Ecto neural progenitor cell (in vitro differentiated cells): ENCODE measurements around the gene COL4A3.

Experiments used
- DNase-seq: peaks from one replicate; pipeline ENCODE4 v3.0.0-alpha.2; 2018; ENCODE audit warnings: low spot score

COL4A3 gene

DNA sequence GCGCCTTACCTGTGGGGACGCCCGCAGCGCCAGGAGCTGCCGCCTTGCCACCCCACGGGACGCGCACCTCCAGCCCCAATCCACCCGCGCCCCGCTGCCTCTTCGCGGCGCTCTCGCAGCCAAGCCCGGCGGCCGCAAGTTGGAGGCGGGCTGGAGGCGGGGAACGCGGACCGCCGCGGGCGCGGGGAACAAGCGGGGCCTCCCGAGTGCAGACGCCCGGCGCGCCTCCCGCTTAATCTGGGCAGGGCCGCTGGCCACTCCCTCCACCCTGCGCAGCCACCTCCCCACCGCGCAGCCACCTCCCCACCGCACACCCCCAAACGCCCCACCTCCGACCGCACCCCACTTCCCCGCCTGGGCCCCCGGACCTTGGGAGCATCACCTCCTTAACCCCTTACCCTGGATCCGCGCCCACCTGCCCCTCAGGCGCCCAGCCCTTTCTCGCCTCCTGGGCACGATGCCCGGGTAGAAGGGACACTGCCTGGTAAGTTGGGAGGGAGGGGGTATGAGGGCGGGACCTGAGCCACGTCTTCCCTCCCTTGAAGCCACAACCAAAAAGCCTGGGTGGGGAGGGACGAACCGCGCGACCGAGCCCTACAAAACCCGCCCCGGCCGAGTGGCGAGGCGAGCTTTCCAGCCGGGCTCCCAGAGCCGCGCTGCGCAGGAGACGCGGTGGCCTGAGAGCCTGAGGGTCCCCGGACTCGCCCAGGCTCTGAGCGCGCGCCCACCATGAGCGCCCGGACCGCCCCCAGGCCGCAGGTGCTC lies at the start of gene COL4A3, which contains the start of gene COL4A4:
TSS of gene COL4A3 (plus strand) at position 627 of the 765 bp plus-strand sequence. CDS start at position 730, 103 bp downstream.
TSS of gene COL4A4 (minus strand) at position 208 of the 765 bp plus-strand sequence. CDS start 16,722 bp downstream, outside the sequence.
- peak; percentile 69 for DNase-seq

GRCh38 chr2:227115761-227116160 lies 48.7 kb upstream of the COL4A3 start:
- no peak for DNase-seq

GRCh38 chr2:227117027-227117426 lies 47.4 kb upstream of the COL4A3 start:
- DNase-seq = no peak

DNA sequence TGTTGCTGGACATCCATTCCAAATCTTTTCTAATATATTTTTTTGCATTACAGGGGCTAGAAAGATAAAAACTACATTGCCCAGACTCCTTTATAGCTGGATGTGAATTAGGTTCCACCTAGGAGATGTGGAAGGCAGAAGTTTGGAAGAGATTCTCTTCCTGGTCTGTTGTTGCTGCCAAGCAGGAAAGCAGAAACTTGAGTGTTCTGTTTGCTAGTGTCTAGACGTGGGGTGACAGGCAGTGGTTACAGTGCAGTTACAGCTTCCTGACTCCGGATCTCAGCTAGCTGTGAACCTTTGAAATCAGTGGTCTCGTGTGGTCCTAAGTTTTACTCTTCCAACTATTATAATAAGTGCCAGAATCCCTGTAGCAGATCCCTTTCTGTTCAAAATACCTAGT lies 46.6 kb upstream of the COL4A3 start:
- no peak for DNase-seq

DNA sequence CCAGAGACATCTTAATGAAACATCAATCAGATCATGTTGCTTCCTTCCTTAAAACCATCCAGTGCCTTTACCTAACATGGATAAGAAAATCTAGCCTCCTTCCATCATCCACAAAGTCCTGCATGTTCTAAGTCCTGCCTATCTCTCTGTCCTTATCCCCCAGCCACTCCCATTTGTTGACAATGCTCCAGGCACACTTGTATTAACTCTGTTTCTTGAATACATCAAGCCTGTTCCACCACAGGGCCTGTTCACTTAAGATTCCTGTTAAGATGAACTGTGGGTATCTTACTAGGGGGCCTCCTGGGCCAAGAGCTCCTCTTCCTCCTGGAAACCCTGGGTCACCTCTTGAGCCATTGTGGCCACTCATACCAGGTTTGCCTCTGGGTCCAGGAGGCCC lies 46.1 kb upstream of the COL4A3 start:
- no peak for DNase-seq

DNA sequence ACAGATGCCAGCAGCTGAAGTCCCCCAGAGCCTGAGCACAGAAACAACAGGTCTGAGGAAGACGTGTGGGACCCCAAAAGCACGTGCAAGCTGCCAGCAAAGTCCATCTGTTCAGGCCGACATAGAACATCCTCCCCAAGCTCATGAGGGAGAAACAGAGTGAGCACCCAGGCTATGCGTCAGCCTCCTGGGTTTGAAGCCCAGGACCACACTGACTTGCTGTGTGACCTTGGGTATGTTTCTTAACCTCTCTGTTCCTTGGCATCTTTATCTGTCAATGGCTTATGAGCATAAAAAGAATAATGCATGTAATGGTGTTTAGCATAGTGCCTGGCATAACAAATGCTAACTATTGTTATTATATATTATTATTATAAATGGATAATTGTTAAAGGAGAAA lies 40.7 kb upstream of the COL4A3 start:
- DNase-seq = no peak

DNA sequence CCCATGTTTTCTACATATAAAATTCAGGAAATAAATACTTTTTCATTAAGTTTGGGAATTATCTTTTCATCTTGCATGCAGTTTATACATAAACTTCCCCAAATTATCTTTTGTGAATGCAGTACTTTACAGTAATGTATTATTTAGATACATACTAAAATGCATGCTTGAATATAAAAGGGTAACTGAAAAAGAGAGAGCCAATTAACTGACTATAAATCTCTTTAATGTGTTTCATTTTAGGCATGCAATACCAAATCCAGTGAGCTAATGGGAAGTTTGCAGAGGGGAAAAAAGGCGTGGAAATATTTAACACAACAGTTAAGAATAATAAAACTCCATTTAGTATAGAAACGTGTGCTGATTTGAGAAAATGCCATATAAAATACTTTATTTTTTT lies 39.6 kb upstream of the COL4A3 start:
- DNase-seq = no peak

DNA sequence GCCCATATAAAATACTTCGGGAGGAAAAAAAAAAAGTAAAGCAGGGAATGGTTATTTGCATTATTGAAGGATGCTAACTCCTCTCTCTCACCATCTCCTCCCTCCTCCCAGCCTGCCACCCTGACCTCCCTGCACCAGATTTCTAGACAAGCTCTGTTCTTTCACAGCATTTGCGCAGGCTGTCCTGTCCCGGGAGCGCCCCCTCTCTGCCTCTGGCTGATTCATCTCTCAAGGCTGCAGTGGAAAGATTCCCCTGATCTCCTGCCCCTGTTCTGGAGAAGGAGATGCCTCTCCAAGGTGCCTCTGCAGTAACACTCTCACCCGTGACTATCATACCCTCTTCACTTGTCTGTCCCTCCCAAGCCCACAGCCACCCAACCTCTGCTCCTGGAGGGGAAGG lies 38.9 kb upstream of the COL4A3 start:
- peak; percentile 66 for DNase-seq

DNA sequence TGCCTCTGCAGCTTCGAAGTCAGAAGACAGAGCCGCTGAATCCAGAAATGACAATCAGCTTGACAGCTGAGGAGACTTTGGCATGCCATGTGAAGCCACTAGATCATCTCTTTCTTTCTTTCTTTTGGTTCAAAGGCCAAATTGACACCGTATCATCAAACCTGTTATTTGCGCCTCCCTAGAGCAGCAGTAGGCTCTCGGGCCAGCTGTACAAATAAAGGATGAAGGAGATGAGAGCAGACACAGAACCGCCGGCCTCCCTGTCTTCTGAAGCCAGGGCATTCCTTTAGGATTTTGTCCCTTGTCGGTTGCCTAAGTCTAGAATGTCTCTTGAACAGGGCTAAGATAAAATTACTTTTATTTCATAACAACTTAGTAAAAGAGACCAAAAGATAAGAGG lies 37.2 kb upstream of the COL4A3 start:
- DNase-seq = no peak

DNA sequence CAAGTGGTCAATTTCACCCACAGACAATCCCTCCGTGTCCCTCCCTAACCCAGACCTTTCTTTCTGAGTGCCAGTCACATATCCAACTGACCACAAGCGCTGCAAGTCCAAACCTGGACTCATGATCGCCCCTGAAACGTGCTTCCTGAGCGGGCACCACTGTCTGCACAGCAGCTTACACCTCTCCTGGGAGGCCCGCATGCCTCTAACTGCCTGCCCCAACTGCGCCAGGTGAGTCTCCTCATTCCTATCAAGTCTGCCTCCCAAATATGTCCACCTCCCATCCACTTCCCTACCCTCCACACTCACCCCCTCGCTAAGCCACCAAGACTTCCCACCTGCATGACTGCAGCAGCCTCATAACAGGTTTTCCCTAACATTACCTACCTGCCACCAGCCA lies 33.8 kb upstream of the COL4A3 start:
- DNase-seq = no peak

- DNase-seq = no peak
These were observed 31.4 kb upstream of the COL4A3 start for GRCh38 chr2:227132986-227133385.

- DNase-seq = no peak
These were observed 29.8 kb upstream of the COL4A3 start for GRCh38 chr2:227134591-227134990.

GRCh38 chr2:227141301-227141700 lies 23.1 kb upstream of the COL4A3 start:
- no peak for DNase-seq

GRCh38 chr2:227143895-227144294 lies 20.5 kb upstream of the COL4A3 start:
- DNase-seq = no peak

- no peak for DNase-seq
These were observed 18.0 kb upstream of the COL4A3 start for GRCh38 chr2:227146456-227146855.

- DNase-seq = no peak
These were observed 17.4 kb upstream of the COL4A3 start for GRCh38 chr2:227147023-227147422.

DNA sequence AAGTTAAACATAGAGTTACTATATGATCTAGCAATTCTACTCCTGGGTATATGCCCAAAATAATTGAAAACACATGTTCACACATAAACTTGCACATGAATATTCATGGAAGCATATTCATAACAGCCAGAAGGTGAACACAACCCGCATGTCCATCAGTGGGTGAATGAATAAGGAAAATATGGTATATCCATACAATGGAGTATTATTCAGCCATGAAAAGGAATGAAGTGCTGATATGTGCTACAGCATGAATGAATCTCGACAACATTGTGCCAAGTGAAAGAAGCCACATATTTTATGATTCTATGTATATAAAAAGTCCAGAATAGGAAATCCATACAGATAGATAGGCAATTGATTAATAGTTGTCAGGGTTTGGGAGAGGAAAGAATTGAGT lies 16.3 kb upstream of the COL4A3 start:
- DNase-seq = no peak

DNA sequence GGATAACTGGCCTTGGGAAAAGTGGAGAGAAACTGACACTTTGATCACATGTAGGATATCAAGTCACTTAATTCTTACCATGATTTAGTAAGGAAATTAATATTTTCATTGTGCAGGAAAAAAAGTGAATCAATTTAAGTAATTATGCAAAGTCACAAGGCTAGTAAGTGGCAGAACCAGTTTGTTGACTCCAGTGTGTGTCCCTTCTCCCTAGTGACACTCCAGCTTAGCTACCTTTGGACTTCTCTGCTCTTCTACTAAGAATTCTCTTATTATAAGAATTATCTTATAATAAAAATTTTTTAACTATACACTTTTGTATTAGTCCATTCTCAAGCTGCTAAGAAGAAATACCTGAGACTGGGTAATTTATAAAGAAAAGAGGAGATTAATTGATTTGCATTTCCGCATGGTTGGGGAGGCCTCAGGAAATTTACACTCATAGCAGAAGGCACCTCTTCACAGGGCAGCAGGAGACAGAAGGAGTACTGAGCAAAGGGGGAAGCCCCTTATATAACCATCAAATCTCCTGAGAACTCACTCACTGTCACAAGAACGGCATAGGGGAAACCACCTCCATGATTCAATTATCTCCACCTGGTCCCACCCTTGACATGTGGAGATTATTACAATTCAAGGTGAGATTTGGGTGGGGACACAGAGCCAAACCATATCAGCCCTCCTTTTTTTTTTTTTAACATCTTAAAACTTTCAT lies 14.0 kb upstream of the COL4A3 start:
- no peak for DNase-seq

DNA sequence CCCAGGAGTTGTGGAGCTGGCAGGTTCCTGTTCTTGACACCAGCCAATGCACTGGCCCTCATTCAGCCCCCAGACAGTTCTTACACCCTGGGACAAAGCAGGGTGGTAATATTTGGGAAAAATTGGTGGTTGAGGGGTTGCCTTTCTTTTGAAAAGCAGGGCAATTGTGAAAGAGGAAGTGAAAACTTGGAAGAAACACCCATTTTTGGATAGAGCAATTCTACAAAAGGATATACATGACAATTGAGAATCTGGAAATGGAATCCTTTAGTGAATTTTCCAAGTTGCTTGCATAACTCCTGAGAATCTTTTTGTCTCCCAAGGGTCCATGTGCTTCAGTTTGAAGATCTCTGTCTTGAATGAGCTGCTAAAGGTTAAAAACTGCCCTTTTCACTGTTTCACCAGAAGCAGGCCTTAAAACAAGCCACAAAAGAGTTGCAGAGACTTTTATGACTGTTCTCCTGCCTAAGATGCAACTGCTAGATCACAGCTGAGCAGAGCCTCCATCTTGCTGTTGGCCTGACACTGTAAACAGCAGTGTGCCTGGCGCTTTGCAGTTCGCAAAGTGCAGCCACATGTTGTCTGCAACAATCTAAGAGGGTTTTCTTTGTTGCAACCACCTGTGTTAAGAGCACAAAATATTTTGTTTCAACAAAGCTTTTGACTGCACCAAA lies 12.2 kb upstream of the COL4A3 start:
- DNase-seq = no peak

GRCh38 chr2:227153307-227153706 lies 11.1 kb upstream of the COL4A3 start:
- DNase-seq = no peak

DNA sequence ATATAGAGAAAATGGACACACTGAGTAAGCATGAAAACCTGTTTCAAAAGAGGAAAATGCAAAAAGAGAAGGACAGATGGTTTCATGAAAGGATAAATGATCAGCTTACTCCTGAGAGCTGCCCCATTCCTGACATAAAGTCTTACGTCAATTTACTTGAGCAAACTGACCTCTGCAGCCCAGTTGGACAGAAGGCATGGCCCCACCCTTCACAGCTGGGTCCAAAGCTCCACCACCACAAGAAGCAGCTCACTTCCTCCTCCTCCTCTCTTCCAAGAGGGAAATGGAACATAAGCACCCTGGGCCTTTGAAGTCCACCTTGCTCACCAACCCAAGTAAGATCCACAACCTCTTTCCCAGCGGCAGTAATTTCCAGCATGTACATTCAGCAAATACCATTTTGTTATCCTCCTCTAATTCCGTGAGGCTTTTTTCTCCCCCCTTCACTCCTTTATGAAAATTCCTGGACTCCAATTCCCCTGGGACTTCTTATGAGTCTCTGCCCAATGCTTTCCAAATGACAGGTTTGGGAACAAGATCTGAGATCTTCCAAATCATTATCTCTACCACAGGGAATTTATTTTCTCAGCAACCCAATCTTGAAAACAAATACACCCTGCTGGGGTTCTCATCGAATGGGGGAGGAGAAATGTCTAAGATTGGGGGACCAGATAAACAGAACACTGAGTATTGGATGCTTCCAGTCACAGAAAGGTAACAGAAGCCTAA lies 10.5 kb upstream of the COL4A3 start:
- no peak for DNase-seq
